SIG-M5 treated with dmso at 0.1 percent for 504 hours (cell line): ENCODE results near the gene DCTN1.

Experiments used
- DNase-seq: peaks from one replicate; lab custom pipeline; 2025; ENCODE audit not compliant: unreplicated experiment; lab: John Stamatoyannopoulos, UW

Gene DCTN1

GRCh38 chr2:74414441-74414840 lies 34.3 kb upstream of the DCTN1 start:
- no peak for DNase-seq

- DNase-seq, result no peak
These were observed 33.0 kb upstream of the DCTN1 start for GRCh38 chr2:74413001-74413698.

GRCh38 chr2:74407682-74408081 lies 27.6 kb upstream of the DCTN1 start:
- DNase-seq, result no peak

- no peak for DNase-seq
These were observed 25.9 kb upstream of the DCTN1 start for GRCh38 chr2:74406035-74406434.

- no peak for DNase-seq
These were observed 21.8 kb upstream of the DCTN1 start for GRCh38 chr2:74401891-74402290.

- DNase-seq, result peak; percentile 52
These were observed 19.7 kb upstream of the DCTN1 start for GRCh38 chr2:74399785-74400184.

GRCh38 chr2:74396149-74396548 lies 16.0 kb upstream of the DCTN1 start:
- DNase-seq, result no peak

- no peak for DNase-seq
These were observed 13.4 kb upstream of the DCTN1 start for GRCh38 chr2:74393525-74393924.

- DNase-seq, result no peak
These were observed 12.3 kb upstream of the DCTN1 start for GRCh38 chr2:74392449-74392743.

- DNase-seq, result peak; percentile 94
These were observed 11.7 kb upstream of the DCTN1 start for GRCh38 chr2:74391580-74392448.

GRCh38 chr2:74391209-74391579 lies 11.1 kb upstream of the DCTN1 start:
- no peak for DNase-seq

- no peak for DNase-seq
These were observed 10.5 kb upstream of the DCTN1 start for GRCh38 chr2:74390606-74391005.

- DNase-seq, result no peak
These were observed 7.2 kb upstream of the DCTN1 start for GRCh38 chr2:74387346-74387745.

GRCh38 chr2:74385396-74385795 lies 5.3 kb upstream of the DCTN1 start:
- no peak for DNase-seq

GRCh38 chr2:74384051-74384450 lies 3.9 kb upstream of the DCTN1 start:
- no peak for DNase-seq

- no peak for DNase-seq
These were observed 3.1 kb upstream of the DCTN1 start for GRCh38 chr2:74383254-74383653.

GRCh38 chr2:74381751-74382150 lies 1.6 kb upstream of the DCTN1 start:
- DNase-seq, result no peak

GRCh38 chr2:74378007-74378406 lies 2.1 kb downstream of the DCTN1 start:
- DNase-seq, result no peak

GRCh38 chr2:74375838-74376237 lies 4.3 kb downstream of the DCTN1 start:
- DNase-seq, result no peak

GRCh38 chr2:74374509-74375205 lies 5.5 kb downstream of the DCTN1 start:
- no peak for DNase-seq

GRCh38 chr2:74373985-74374384 lies 6.1 kb downstream of the DCTN1 start:
- DNase-seq, result no peak

- no peak for DNase-seq
These were observed 6.9 kb downstream of the DCTN1 start for GRCh38 chr2:74373221-74373676.
